OCI-LY7 (cell line): ENCODE measurements around the gene PSMG4. TPM values are rescaled to one million over a fixed set of nuclear protein-coding genes. Genes with fewer than 3 reads are reported as not detected.

Experiments
- BruUV-seq: library from RNA; stranded (reverse); fragments of 400-500 nt; replicated peaks from 2 replicates; lab custom pipeline; 2021; lab: Mats Ljungman, UMichigan
- CTCF ChIA-PET: fragments of 300-600 bp; sonication (Branson Sonifier 250); formaldehyde crosslinking; loops from one replicate; lab custom pipeline; 2022; ENCODE audit warnings: antibody characterized with exemption; ENCODE audit not compliant: unreplicated experiment; lab: Charles Lee
- POLR2A ChIA-PET: fragments of 300-600 bp; sonication (Branson Sonifier 250); formaldehyde crosslinking; loops from one replicate; lab custom pipeline; 2022; ENCODE audit warnings: antibody characterized with exemption; lab: Charles Lee
- DNase-seq: peaks from one replicate; pipeline ENCODE4 v3.0.0-alpha.2; 2015; ENCODE audit warnings: low spot score
- H2AFZ ChIP-seq: fragments of 200-600 bp; sonication (generic), shearing (Covaris generic); 2 replicates; pipeline ENCODE4 v1.6.1; 2014; ENCODE audit warnings: mild to moderate bottlenecking, antibody characterized with exemption, low read length, moderate library complexity
- H3K27ac ChIP-seq: fragments of 200-600 bp; sonication (generic); 2 replicates; pipeline ENCODE4 v1.5.1; 2014; ENCODE audit warnings: mixed run types, low read depth, mild to moderate bottlenecking, moderate library complexity, low read length, inconsistent platforms; ENCODE audit not compliant: poor library complexity, severe bottlenecking
- H3K36me3 ChIP-seq: fragments of 200-600 bp; sonication (generic); 2 replicates; pipeline ENCODE4 v1.6.1; 2014; ENCODE audit warnings: mild to moderate bottlenecking, antibody characterized with exemption, low read length, moderate library complexity, mixed read lengths; ENCODE audit not compliant: insufficient read depth
- H3K4me1 ChIP-seq: fragments of 200-600 bp; sonication (generic); 2 replicates; pipeline ENCODE4 v1.5.1; 2014; ENCODE audit warnings: mild to moderate bottlenecking, low read length; ENCODE audit not compliant: insufficient read depth, poor library complexity, severe bottlenecking
- H3K4me2 ChIP-seq: fragments of 200-600 bp; sonication (generic); 2 replicates; pipeline ENCODE4 v1.6.1; 2014; ENCODE audit warnings: mild to moderate bottlenecking, low read length
- H3K4me3 ChIP-seq: fragments of 200-600 bp; sonication (generic); 2 replicates; pipeline ENCODE4 v1.5.1; 2014; ENCODE audit warnings: mild to moderate bottlenecking, low read depth, low read length; ENCODE audit not compliant: poor library complexity, severe bottlenecking
- H3K79me2 ChIP-seq: fragments of 200-600 bp; sonication (generic); 2 replicates; pipeline ENCODE4 v1.6.1; 2016; ENCODE audit warnings: low read depth, mild to moderate bottlenecking, low read length, moderate library complexity, mixed read lengths; ENCODE audit not compliant: insufficient read depth
- H3K9me2 ChIP-seq: fragments of 200-600 bp; sonication (generic); 2 replicates; pipeline ENCODE4 v1.6.1; 2016; ENCODE audit warnings: mild to moderate bottlenecking, low read length, mixed read lengths; ENCODE audit not compliant: insufficient read depth
- H3K9me3 ChIP-seq: fragments of 200-600 bp; sonication (generic); 2 replicates; pipeline ENCODE4 v1.6.1; 2014; ENCODE audit warnings: mild to moderate bottlenecking, mixed run types, low read length, mixed read lengths
- H4K20me1 ChIP-seq: fragments of 200-600 bp; sonication (generic); 2 replicates; pipeline ENCODE4 v1.6.1; 2014; ENCODE audit warnings: mild to moderate bottlenecking, antibody characterized with exemption, low read length, moderate library complexity, mixed read lengths; ENCODE audit not compliant: insufficient read depth
- CTCF ChIP-seq: fragments of 200-600 bp; sonication (generic); conservative IDR thresholded peaks from 2 replicates; pipeline ENCODE4 v1.5.1; 2014; ENCODE audit warnings: mild to moderate bottlenecking, antibody characterized with exemption, low read length, moderate library complexity, mixed read lengths
- EZH2phosphoT487 ChIP-seq: fragments of 200-600 bp; sonication (generic); IDR thresholded peaks from 2 replicates; pipeline ENCODE4 v1.6.1; 2018; ENCODE audit warnings: low read depth, borderline replicate concordance, mild to moderate bottlenecking, mixed run types, antibody characterized with exemption, low read length, moderate library complexity, mixed read lengths
- intact Hi-C: fragments of 100-400 bp; cut with micrococcal nuclease; formaldehyde crosslinking; loops from one replicate; pipeline ENCODE4 v1.10.0; 2022; ENCODE audit not compliant: unreplicated experiment
- total RNA-seq, 2 experiments: library from RNA; depleted of rRNA in 1 of 2; stranded (reverse); fragments of >200 nt in 1 of 2; shearing (Covaris generic) in 1 of 2; gene quantifications; 2 replicates each; pipeline ENCODE4 v1.2.3, GENCODE V29; 2014 to 2022

Gene PSMG4
- total RNA-seq, 2 experiments from 2014 or later = 48.9 to 65.4 TPM

GRCh38 chr6:3217286-3217685 lies 41.5 kb upstream of the PSMG4 start:
- BruUV-seq = no TSS peak
- H3K27ac ChIP-seq = no peak overlapping the region
- H3K36me3 ChIP-seq = no peaks in the 10 kb centered on the region
- no peak overlapping the region for H3K4me2 ChIP-seq
- CTCF ChIA-PET = no interaction called here
- intact Hi-C loops = no loop called here
- TF ChIP-seq EZH2phosphoT487 = no peak
- TF ChIP-seq CTCF = no peak
- no peaks in the 10 kb centered on the region for H3K9me2 ChIP-seq
- DNase-seq = no peak
- H4K20me1 ChIP-seq = no peaks in the 10 kb centered on the region
- no peak overlapping the region for H2AFZ ChIP-seq
- H3K4me3 ChIP-seq = no peak overlapping the region
- H3K79me2 ChIP-seq = no peaks in the 10 kb centered on the region
- H3K9me3 ChIP-seq = no peaks in the 10 kb centered on the region
- POLR2A ChIA-PET = no interaction called here
- peaks cover 7% of the 10 kb centered on the region for H3K4me1 ChIP-seq

GRCh38 chr6:3218266-3218665 lies 40.5 kb upstream of the PSMG4 start:
- no peak for DNase-seq
- POLR2A ChIA-PET = no interaction called here
- BruUV-seq = no TSS peak
- Histone ChIP-seq H3K27ac (no peak overlapping the region), H3K9me2 (no peaks in the 10 kb centered on the region), H3K4me2 (no peak overlapping the region), H3K9me3 (no peaks in the 10 kb centered on the region), H3K4me3 (no peak overlapping the region), H3K36me3 (no peaks in the 10 kb centered on the region), H3K4me1 (peaks cover 7% of the 10 kb centered on the region), H2AFZ (no peak overlapping the region), H3K79me2 (no peaks in the 10 kb centered on the region), H4K20me1 (no peaks in the 10 kb centered on the region)
- CTCF ChIA-PET = no interaction called here
- intact Hi-C loops = no loop called here
- TF ChIP-seq CTCF (no peak), EZH2phosphoT487 (no peak)

GRCh38 chr6:3220366-3220765 lies 38.4 kb upstream of the PSMG4 start:
- Histone ChIP-seq H2AFZ (no peak overlapping the region), H3K79me2 (no peaks in the 10 kb centered on the region), H3K9me3 (no peaks in the 10 kb centered on the region), H3K9me2 (no peaks in the 10 kb centered on the region), H3K27ac (no peak overlapping the region), H3K4me1 (peaks cover 7% of the 10 kb centered on the region), H4K20me1 (no peaks in the 10 kb centered on the region), H3K4me2 (no peak overlapping the region), H3K4me3 (no peak overlapping the region), H3K36me3 (no peaks in the 10 kb centered on the region)
- intact Hi-C loops = no loop called here
- TF ChIP-seq CTCF (no peak), EZH2phosphoT487 (no peak)
- no peak for DNase-seq
- POLR2A ChIA-PET = no interaction called here
- CTCF ChIA-PET = no interaction called here
- BruUV-seq = no TSS peak
